Keratinocyte (primary cell): ENCODE data around the gene TENM4. TPM values are rescaled to one million over a fixed set of nuclear protein-coding genes. Genes with fewer than 3 reads are reported as not detected.

Source experiments
- DNase-seq: peaks from one replicate; pipeline ENCODE4 v3.0.0-alpha.2; 2011; ENCODE audit warnings: low read depth, missing footprints, low spot score
- FAIRE-seq: peaks from 2 replicates; lab custom pipeline; 2011; peaks lifted over from hg19 to GRCh38; lab: Jason Lieb, UNC
- H2AFZ ChIP-seq: 2 replicates; pipeline ENCODE4 v1.6.0; 2012; ENCODE audit warnings: low read length, control low read depth, inconsistent platforms; ENCODE audit not compliant: control insufficient read depth
- H3K27ac ChIP-seq: 2 replicates; pipeline ENCODE4 v1.5.1; 2011; ENCODE audit warnings: low read length; ENCODE audit not compliant: control insufficient read depth, insufficient read depth
- H3K27me3 ChIP-seq: 3 replicates; pipeline ENCODE4 v1.6.0; 2011; ENCODE audit warnings: low read length; ENCODE audit not compliant: control insufficient read depth, insufficient read depth; ENCODE audit errors: extremely low read depth
- H3K36me3 ChIP-seq, 2 experiments: 2 replicates in 1 of 2; 3 replicates in 1 of 2; pipeline ENCODE4 v1.5.1; 2011; ENCODE audit warnings: low read length in 2 of 2, mild to moderate bottlenecking in 1 of 2; ENCODE audit not compliant: control insufficient read depth in 2 of 2, insufficient read depth in 2 of 2; ENCODE audit errors: extremely low read depth in 1 of 2
- H3K4me1 ChIP-seq: 3 replicates; pipeline ENCODE4 v1.5.1; 2011; ENCODE audit warnings: low read length; ENCODE audit not compliant: control insufficient read depth, insufficient read depth; ENCODE audit errors: extremely low read depth
- H3K4me2 ChIP-seq: 3 replicates; pipeline ENCODE4 v1.6.0; 2011; ENCODE audit warnings: low read depth, low read length; ENCODE audit not compliant: control insufficient read depth, insufficient read depth; ENCODE audit errors: extremely low read depth
- H3K4me3 ChIP-seq, 3 experiments: fragments of 200-600 bp in 1 of 3; sonication (generic) in 1 of 3; 2 replicates in 2 of 3; 3 replicates in 1 of 3; pipeline ENCODE4 v1.5.1; 2011 to 2016; ENCODE audit warnings: low read length in 3 of 3, mild to moderate bottlenecking in 3 of 3, control low read depth in 2 of 3, inconsistent platforms in 1 of 3, low read depth in 1 of 3, mixed read lengths in 1 of 3, mixed run types in 1 of 3, moderate library complexity in 1 of 3; ENCODE audit not compliant: control insufficient read depth in 2 of 3, insufficient read depth in 2 of 3; ENCODE audit errors: extremely low read depth in 1 of 3
- H3K79me2 ChIP-seq: 2 replicates; pipeline ENCODE4 v1.6.0; 2012; ENCODE audit warnings: low read length; ENCODE audit not compliant: control insufficient read depth, insufficient read depth
- H3K9ac ChIP-seq: 3 replicates; pipeline ENCODE4 v1.6.0; 2011; ENCODE audit warnings: low read length; ENCODE audit not compliant: control insufficient read depth, insufficient read depth; ENCODE audit errors: extremely low read depth
- H3K9me1 ChIP-seq: 3 replicates; pipeline ENCODE4 v1.6.0; 2011; ENCODE audit warnings: low read length; ENCODE audit not compliant: control insufficient read depth, insufficient read depth; ENCODE audit errors: extremely low read depth
- H3K9me3 ChIP-seq: 2 replicates; pipeline ENCODE4 v1.5.1; 2012; ENCODE audit warnings: low read depth, low read length; ENCODE audit not compliant: control insufficient read depth
- H4K20me1 ChIP-seq: 3 replicates; pipeline ENCODE4 v1.6.0; 2011; ENCODE audit warnings: low read length; ENCODE audit not compliant: control insufficient read depth, insufficient read depth; ENCODE audit errors: extremely low read depth
- EZH2 ChIP-seq: IDR thresholded peaks from one replicate; pipeline ENCODE4 v1.6.1; 2012; ENCODE audit warnings: inconsistent platforms, mild to moderate bottlenecking, low read length, moderate library complexity
- dilution Hi-C: fragments of 300-500 bp; cut with MboI; formaldehyde crosslinking; loops from one replicate; pipeline ENCODE4 v1.7.0; 2020; ENCODE audit warnings: low sequenced_read_pairs; ENCODE audit not compliant: extremely low pct_ligation_motif_present
- polyA plus RNA-seq, 5 experiments: library from polyadenylated mRNA; depleted of rRNA in 3 of 5; stranded (reverse) in 3 of 5; stranded (forward) in 1 of 5; unstranded in 1 of 5; fragments of >200 nt; gene quantifications; 1 replicate in 1 of 5; 2 replicates in 3 of 5; 3 replicates in 1 of 5; pipeline versions ENCODE4 v1.2.1 to v1.2.3, GENCODE V29; 2011 to 2012; ENCODE audit warnings: missing spikeins in 2 of 5, low read depth in 1 of 5, low replicate concordance in 1 of 5
- TF ChIP-seq, protein P1 (sequence below), 3 experiments: IDR thresholded peaks in 1 of 3; conservative IDR thresholded peaks in 1 of 3; optimal IDR thresholded peaks in 1 of 3; 2 replicates in 2 of 3; 3 replicates in 1 of 3; pipeline versions ENCODE3 to v1.5.1; 2011; ENCODE audit warnings: low read length in 3 of 3, mild to moderate bottlenecking in 3 of 3, moderate library complexity in 2 of 3, control low read depth in 1 of 3, inconsistent platforms in 1 of 3; ENCODE audit not compliant: insufficient read depth in 2 of 3; ENCODE audit errors: extremely low read depth in 1 of 3

Gene TENM4
- polyA plus RNA-seq, 1 donor (not counting 4 experiments of a cell fraction or from before 2014, with no cell fraction given): 3.5 TPM

DNA sequence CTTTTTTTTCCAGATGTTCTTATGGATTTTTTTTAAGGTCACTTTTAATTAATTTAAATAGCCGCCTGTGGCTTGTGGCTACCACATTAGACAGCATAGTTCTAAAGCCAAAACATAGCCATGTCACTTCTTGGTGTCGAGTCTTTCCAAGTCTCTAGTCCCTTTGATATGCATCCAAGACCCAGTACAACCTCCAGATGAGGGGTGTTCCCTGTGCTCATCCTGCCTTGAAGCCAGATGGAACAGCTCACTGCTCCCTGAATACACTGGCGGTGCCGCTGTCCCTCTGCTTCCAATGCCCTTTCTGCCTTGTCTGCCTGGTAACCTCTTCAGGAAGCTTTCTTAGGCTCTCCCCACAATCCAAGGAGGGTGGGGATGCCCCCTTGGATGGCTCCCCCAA, 338.0 kb downstream of the TENM4 start:
- H3K4me3 ChIP-seq: no peak overlapping the region
- no peak for FAIRE-seq
- no peak overlapping the region for H3K27ac ChIP-seq
- H3K79me2 ChIP-seq: no peaks in the 10 kb centered on the region
- no peak overlapping the region for H2AFZ ChIP-seq
- H3K36me3 ChIP-seq: peaks cover 0 to 3% of the 10 kb centered on the region in 2 experiments
- H3K4me1 ChIP-seq: peaks cover 6% of the 10 kb centered on the region
- dilution Hi-C loops: no loop called here
- peaks cover 4% of the 10 kb centered on the region for H4K20me1 ChIP-seq
- no peak overlapping the region for H3K4me2 ChIP-seq
- H3K9me3 ChIP-seq: no peaks in the 10 kb centered on the region
- no peak for TF ChIP-seq EZH2
- TF ChIP-seq, protein P1, sequence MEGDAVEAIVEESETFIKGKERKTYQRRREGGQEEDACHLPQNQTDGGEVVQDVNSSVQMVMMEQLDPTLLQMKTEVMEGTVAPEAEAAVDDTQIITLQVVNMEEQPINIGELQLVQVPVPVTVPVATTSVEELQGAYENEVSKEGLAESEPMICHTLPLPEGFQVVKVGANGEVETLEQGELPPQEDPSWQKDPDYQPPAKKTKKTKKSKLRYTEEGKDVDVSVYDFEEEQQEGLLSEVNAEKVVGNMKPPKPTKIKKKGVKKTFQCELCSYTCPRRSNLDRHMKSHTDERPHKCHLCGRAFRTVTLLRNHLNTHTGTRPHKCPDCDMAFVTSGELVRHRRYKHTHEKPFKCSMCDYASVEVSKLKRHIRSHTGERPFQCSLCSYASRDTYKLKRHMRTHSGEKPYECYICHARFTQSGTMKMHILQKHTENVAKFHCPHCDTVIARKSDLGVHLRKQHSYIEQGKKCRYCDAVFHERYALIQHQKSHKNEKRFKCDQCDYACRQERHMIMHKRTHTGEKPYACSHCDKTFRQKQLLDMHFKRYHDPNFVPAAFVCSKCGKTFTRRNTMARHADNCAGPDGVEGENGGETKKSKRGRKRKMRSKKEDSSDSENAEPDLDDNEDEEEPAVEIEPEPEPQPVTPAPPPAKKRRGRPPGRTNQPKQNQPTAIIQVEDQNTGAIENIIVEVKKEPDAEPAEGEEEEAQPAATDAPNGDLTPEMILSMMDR (optimal IDR thresholded peaks at IDR 0.05 in 1 of 3, IDR thresholded peaks at IDR 0.05 in 1 of 3, conservative IDR thresholded peaks at IDR 0.05 in 1 of 3; ENCODE audit: extremely low read depth in 1 of 3, insufficient read depth in 2 of 3, low read length in 3 of 3): no peak
- H3K9me1 ChIP-seq: no peaks in the 10 kb centered on the region
- no peak for DNase-seq
- H3K27me3 ChIP-seq: no peaks in the 10 kb centered on the region
- H3K9ac ChIP-seq: no peak overlapping the region

DNA sequence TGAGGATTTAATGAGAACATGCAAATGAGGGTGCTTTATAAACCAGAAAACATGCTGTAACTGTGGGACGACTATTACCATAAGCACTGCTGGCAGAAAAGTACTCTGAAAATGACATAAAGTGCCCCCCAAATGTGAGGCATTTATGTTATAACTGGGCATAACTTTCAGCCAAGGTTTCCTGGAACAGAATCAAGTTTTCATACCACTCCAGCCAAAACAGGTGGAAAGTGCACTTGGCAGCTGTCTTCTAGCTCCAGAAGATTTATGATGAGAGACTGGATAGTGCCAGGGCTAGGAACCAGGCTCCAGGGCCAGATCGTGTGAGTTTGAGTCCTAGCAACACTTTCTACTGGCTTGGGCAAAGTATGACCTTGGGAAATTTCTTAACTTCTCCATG, 339.2 kb downstream of the TENM4 start:
- Histone ChIP-seq H3K4me3 (no peak overlapping the region), H3K9me1 (no peaks in the 10 kb centered on the region), H2AFZ (no peak overlapping the region), H3K4me1 (peaks cover 6% of the 10 kb centered on the region), H3K9me3 (no peaks in the 10 kb centered on the region), H3K79me2 (no peaks in the 10 kb centered on the region), H3K9ac (no peak overlapping the region), H3K27me3 (no peaks in the 10 kb centered on the region), H3K36me3 (peaks cover 0 to 3% of the 10 kb centered on the region in 2 experiments), H4K20me1 (peaks cover 4% of the 10 kb centered on the region), H3K4me2 (no peak overlapping the region), H3K27ac (no peak overlapping the region)
- no peak for FAIRE-seq
- DNase-seq: no peak
- TF ChIP-seq, protein P1 (optimal IDR thresholded peaks at IDR 0.05 in 1 of 3, IDR thresholded peaks at IDR 0.05 in 1 of 3, conservative IDR thresholded peaks at IDR 0.05 in 1 of 3; ENCODE audit: extremely low read depth in 1 of 3, insufficient read depth in 2 of 3, low read length in 3 of 3): no peak
- dilution Hi-C loops: no loop called here
